Measurements from ENCODE around the gene BCAS3. TPM values are rescaled to one million over a fixed set of nuclear protein-coding genes. Genes with fewer than 3 reads are reported as not detected.
A peak's percentile ranks its signal among the peaks of the same experiment; 100 is the strongest.

BCAS3 gene
- total RNA-seq, 1 experiment from 2014 or later = 11.4 TPM

DNA sequence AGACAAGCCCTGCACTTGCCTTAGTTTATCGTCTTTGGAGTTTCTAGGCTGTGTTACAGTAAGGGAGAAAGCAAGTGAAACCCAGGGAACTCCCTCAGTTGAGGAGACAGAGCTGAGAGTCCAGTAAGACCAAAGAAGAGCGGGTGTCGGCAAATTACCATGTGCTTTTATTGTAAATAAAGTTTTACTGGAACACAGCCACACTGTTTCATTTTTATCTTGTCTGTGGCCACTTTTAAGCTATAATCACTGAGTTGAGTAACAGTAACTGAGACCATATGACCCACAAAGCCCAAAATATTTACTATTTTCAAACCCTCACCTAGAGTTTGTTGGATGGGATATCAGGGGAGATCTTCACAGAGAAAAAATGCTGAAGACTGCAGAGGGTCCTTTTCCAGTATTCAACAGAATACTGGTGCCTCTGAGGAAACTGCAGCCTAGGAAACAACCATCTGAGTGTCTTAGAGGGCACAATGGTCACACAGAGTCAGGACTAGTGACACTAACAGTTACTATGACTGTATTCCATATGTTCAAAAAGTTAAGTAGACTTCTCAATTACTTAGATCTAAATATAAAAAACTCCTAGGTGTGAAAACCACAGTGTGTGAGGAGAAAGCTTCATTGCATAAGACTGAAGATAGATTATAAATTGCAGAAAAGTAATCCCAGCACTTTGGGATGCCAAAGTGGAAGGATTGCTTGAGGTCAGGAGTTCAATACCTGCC lies 370.9 kb downstream of the BCAS3 start:
- DNase-seq = no peak
- Histone ChIP-seq H3K36me3 (replicated peaks; ENCODE audit: control insufficient read depth, insufficient read depth, low read length) (no peaks in the 10 kb centered on the region), H3K27me3 (ENCODE audit: control insufficient read depth, insufficient read depth, low read length) (no peaks in the 10 kb centered on the region)

DNA sequence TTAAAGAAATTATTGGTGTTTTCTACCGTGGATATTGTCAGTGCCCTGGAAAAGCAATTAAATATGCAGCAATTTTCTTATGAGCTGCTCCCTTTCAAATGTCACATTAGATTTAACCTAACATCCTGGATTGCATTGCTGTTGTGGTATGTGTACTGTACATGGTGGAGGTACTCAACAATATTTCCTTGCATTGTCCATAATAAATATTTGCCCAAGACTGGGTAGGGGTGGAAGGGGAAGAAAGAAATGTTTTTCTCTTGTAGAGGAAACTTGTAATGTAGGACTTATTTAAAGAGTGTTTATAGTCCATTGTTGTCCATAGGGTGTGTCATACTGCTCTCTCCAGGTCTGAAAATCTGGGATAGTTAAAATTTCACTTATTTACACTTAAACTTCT lies 375.8 kb downstream of the BCAS3 start:
- H3K4me3 ChIP-seq (ENCODE audit: insufficient read depth, low read depth, low read length) = no peak overlapping the region
- no peaks in the 10 kb centered on the region for H3K27me3 ChIP-seq (ENCODE audit: control insufficient read depth, insufficient read depth, low read length)
- no peaks in the 10 kb centered on the region for H3K36me3 ChIP-seq (replicated peaks; ENCODE audit: control insufficient read depth, insufficient read depth, low read length)
- no peak for DNase-seq

More for the DNA sequence above, 370.9 kb downstream of the BCAS3 start:
- H3K4me3 ChIP-seq (ENCODE audit: insufficient read depth, low read depth, low read length) = no peak overlapping the region

DNA sequence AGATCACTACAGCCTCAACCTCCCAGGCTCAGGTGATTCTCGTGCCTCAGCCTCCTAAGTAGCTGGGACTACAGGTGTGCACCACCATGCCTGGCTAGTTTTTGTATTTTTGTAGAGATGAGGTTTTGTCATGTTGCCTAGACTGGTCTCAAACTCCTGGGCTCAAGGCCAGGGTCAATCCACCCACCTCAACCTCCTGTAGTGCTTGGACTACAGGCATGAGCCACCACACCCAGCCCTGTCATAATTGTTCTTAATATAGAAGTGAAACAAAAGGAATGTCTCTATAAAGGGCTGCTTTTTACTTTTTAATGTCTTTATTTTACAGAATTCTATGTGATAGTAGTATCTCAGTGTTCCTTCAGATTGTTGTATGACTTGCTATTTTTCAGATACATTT lies 376.8 kb downstream of the BCAS3 start:
- no peaks in the 10 kb centered on the region for H3K27me3 ChIP-seq (ENCODE audit: control insufficient read depth, insufficient read depth, low read length)

DNA sequence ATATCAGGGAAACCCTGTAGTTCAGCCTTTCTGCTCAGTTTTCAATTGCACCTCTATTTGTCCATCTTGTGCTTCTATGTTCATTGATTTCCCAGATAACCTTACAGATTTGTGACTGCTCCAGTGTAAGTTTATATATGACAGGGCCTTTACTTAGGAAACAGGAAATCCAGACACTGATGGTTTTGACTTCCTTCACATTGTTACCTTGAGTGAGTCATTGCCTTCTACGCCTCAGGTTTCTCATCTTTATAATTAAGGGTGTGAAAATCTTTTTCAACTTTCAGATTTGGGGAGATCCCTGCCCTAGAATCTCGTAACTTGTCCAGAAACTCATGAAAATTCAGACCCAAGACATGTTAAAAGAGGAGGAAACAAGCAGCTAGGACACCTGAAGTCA lies 379.6 kb downstream of the BCAS3 start:
- Histone ChIP-seq H3K4me3 (ENCODE audit: insufficient read depth, low read depth, low read length) (no peak overlapping the region), H3K36me3 (replicated peaks; ENCODE audit: control insufficient read depth, insufficient read depth, low read length) (no peaks in the 10 kb centered on the region), H3K27me3 (ENCODE audit: control insufficient read depth, insufficient read depth, low read length) (no peaks in the 10 kb centered on the region)
- no peak for DNase-seq

More for the DNA sequence above, 376.8 kb downstream of the BCAS3 start:
- no peak for DNase-seq
- no peaks in the 10 kb centered on the region for H3K36me3 ChIP-seq (replicated peaks; ENCODE audit: control insufficient read depth, insufficient read depth, low read length)
- H3K4me3 ChIP-seq (ENCODE audit: insufficient read depth, low read depth, low read length) = no peak overlapping the region

DNA sequence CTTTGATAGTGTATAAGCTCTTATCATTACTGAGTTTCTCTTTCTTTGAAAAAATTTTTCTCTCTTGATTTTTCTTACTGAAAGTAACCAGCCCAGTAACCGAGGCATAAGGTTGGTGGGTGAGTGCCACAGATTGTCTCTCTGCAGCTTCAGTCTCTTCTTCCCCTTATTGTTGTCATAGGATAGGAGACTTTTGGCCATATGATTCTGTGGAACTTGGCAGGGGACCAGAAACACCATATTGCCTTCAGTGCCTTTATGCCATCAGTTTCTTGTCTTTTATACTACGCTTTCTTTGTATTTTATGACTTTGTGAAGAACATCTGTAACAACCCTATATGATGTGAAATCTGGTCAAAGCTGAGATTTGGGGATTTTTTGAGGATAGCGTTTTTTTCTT lies 380.4 kb downstream of the BCAS3 start:
- no peaks in the 10 kb centered on the region for H3K27me3 ChIP-seq (ENCODE audit: control insufficient read depth, insufficient read depth, low read length)
- no peak for DNase-seq
- H3K36me3 ChIP-seq (replicated peaks; ENCODE audit: control insufficient read depth, insufficient read depth, low read length) = no peaks in the 10 kb centered on the region
- H3K4me3 ChIP-seq (ENCODE audit: insufficient read depth, low read depth, low read length) = no peak overlapping the region

DNA sequence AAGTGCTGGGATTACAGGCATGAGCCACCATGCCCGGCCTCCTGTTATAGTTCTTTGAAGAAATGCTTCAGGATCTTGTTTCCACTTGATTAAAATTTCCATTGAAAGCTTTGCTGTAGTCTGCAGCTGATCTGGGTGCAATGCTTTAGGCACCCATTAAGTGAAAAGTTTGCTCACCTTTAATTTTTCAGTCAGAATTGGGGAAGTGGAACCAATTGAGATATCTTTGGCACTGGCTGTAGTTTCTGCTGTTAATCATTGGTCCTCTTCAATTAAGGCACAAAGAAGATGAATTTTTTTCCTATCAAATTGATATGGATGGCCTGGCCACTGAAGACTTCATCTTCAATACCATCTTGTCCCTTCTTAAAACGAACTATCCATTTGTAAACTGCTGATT lies 385.9 kb downstream of the BCAS3 start:
- H3K4me3 ChIP-seq (ENCODE audit: insufficient read depth, low read depth, low read length) = no peak overlapping the region
- no peak for DNase-seq
- H3K36me3 ChIP-seq (replicated peaks; ENCODE audit: control insufficient read depth, insufficient read depth, low read length) = no peaks in the 10 kb centered on the region
- H3K27me3 ChIP-seq (ENCODE audit: control insufficient read depth, insufficient read depth, low read length) = no peaks in the 10 kb centered on the region

DNA sequence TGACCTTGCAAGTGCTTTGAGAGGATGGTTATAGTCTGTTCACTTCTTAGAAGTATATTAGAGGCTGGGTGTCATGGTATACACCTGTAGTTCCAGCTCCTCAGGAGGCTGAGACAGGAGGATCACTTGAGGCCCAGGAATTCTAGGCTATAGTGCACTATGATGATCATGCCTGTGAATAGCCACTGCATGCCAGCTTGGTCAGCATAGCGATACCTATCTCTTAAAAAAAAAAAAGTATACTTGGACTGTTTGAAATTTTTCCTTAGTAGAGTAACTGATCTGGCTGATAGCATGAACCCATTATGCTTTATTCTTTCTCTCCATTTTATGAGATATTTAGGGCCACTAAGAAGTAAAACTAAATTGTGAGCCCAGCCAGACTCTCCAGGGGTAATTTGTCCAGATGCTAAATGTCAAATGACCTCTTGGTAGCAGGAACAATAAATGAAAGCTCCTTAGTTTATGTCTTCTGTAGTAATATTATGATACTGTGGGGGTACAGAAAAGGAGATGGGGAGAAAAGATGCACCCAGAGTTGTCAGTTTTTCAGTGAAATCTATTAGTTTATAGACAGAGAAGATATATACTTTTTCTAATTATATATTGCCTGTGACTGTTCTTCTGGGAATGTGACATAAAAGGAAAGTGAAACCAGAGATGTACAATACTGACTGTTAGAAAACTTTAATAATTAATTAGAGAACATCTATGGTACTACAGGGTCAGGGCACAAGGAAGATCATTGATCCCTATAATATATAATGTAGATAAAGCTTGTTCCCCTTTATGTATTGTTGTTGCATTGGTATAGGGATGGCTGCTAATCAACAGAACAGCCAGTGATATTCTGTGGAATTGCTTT lies 386.7 kb downstream of the BCAS3 start:
- DNase-seq = no peak
- Histone ChIP-seq H3K4me3 (ENCODE audit: insufficient read depth, low read depth, low read length) (no peak overlapping the region), H3K36me3 (replicated peaks; ENCODE audit: control insufficient read depth, insufficient read depth, low read length) (no peaks in the 10 kb centered on the region), H3K27me3 (ENCODE audit: control insufficient read depth, insufficient read depth, low read length) (no peaks in the 10 kb centered on the region)

DNA sequence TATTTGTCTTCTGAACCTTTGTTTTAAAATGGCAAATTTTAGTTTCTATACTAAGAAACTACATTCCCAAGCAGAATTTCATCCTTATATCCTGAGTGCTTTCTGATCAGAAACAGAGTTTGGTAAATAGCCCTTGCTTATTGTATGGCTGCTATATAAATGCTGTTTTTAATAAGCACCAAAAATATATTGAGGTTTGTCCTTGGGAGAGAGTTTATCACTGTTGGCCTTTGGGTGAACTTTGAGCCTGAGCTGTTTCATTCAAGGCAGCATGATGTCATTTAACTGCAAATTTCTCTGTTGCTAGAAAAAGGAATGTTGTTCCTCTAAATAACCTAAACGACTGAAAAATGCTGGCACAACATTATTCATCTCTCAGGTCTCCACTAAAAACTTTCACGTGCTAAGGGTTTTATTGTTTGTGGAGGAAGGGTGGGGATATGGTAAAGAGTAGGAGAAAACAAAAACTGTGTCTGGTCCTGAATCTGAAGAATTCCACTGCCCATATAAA lies 387.7 kb downstream of the BCAS3 start:
- Histone ChIP-seq H3K27me3 (ENCODE audit: control insufficient read depth, insufficient read depth, low read length) (no peaks in the 10 kb centered on the region), H3K36me3 (replicated peaks; ENCODE audit: control insufficient read depth, insufficient read depth, low read length) (no peaks in the 10 kb centered on the region), H3K4me3 (ENCODE audit: insufficient read depth, low read depth, low read length) (no peak overlapping the region)
- DNase-seq = peak; percentile 12

DNA sequence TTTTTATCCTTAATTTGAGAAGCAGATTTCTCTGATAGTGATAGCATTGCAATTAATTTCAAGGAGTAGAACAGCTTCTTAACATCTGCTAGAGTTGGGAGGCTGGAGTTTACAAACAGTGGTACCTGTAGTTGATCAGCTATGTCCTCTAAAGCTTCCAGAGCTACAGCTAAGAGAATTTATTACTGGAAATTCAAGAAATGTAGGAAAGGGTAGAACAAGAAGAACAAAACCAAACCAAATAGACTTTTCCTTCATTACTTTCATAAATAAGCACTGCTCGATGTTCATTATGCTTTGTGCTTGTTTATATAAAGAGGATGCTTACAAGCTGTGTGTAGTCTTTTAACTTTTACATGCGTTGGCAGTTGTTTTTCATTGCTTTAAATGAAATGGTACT lies 388.4 kb downstream of the BCAS3 start:
- no peaks in the 10 kb centered on the region for H3K27me3 ChIP-seq (ENCODE audit: control insufficient read depth, insufficient read depth, low read length)
- no peaks in the 10 kb centered on the region for H3K36me3 ChIP-seq (replicated peaks; ENCODE audit: control insufficient read depth, insufficient read depth, low read length)
- H3K4me3 ChIP-seq (ENCODE audit: insufficient read depth, low read depth, low read length) = no peak overlapping the region
- no peak for DNase-seq

DNA sequence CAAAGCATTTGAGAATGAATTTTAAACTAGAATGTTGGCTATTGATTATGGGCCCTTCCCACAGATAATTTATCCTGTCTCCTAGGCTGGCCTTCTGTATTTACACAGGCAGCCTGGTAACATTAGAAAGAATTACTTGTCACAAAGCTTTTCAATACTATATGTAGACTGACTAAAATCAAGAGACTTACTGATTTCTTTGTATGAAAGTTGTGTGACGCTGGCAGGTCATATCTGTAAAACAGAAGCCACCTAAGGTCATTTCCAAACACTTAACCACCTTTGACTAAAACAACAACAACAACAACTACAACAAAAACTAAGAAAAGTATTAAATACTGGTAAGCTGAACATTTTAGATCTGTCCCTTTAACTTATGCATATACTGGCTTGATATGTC lies 393.0 kb downstream of the BCAS3 start:
- DNase-seq = no peak
- no peaks in the 10 kb centered on the region for H3K27me3 ChIP-seq (ENCODE audit: control insufficient read depth, insufficient read depth, low read length)
- H3K36me3 ChIP-seq (replicated peaks; ENCODE audit: control insufficient read depth, insufficient read depth, low read length) = no peaks in the 10 kb centered on the region
- no peak overlapping the region for H3K4me3 ChIP-seq (ENCODE audit: insufficient read depth, low read depth, low read length)

DNA sequence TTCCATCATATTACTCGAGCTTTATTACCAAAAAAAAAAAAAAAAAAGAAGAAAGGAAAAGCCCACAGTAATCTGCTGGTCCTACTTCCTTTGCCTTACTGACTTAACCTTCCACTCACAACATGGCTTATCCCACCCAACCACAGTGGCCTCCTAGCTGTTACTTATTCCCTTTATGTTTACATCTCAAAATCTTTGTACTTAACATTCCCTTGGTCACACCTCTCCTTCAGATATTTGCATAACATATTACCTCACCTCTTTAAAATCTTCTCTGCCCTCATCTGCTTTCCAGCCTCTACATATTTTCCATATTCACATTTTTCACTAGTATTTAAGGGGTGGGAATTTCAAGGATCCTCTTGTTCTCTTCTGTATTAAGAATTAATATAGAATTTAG lies 395.0 kb downstream of the BCAS3 start:
- H3K27me3 ChIP-seq (ENCODE audit: control insufficient read depth, insufficient read depth, low read length) = no peaks in the 10 kb centered on the region
- DNase-seq = no peak
- H3K36me3 ChIP-seq (replicated peaks; ENCODE audit: control insufficient read depth, insufficient read depth, low read length) = no peaks in the 10 kb centered on the region

DNA sequence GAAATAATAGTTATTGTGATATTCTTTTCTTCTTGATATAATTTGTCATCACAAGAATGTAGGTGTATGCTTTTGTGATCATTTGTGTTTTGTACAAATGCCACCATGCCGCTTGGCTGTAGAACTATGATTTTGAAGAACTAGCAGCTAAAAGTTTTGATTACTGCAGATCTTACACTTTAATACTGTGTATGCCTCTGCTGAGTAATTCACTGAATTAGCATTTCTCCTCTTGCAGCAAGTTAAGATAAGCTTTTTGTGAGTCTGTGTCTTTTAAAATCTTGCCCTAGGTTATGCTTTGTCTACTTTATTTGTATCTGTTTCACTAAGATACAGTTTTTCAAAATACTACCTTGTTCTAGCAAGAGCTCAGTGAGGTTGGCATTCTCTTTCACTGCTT lies 395.5 kb downstream of the BCAS3 start:
- DNase-seq = no peak

More for the DNA sequence above, 395.0 kb downstream of the BCAS3 start:
- no peak overlapping the region for H3K4me3 ChIP-seq (ENCODE audit: insufficient read depth, low read depth, low read length)

DNA sequence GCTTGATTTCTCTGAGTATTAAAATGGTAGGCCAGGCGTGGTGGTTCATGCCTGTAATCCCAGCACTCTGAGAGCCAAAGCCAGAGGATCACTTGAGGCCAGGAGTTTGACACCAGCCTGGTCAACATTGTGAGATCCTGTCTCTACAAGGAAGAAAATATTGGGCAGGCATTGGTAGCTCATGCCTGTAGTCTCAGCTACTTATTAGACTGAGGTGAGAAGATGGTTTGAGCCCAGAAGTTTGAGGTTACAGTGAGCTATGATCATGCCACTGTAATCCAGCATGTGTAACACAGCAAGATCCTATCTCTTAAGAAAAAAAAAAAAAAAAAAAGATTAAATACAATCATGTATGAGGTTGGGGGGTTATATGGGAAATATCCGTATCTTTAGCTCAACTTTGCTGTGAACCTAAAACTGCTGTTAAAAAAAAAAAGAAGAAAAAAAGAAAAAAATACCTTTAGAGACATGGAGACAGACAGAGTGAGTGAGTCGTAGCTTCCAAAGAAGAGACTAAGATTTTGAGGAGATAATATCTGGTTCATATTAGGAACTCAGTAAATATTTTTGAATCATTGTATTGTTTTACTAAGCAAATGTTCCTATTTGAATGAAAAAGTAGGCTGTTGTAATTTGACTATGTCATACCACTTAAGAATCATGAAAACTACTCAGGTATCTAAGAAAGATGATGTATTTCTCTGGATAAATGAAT lies 396.3 kb downstream of the BCAS3 start:
- DNase-seq = no peak
- no peak overlapping the region for H3K4me3 ChIP-seq (ENCODE audit: insufficient read depth, low read depth, low read length)
- H3K27me3 ChIP-seq (ENCODE audit: control insufficient read depth, insufficient read depth, low read length) = no peaks in the 10 kb centered on the region
- H3K36me3 ChIP-seq (replicated peaks; ENCODE audit: control insufficient read depth, insufficient read depth, low read length) = no peaks in the 10 kb centered on the region

More for the DNA sequence above, 395.5 kb downstream of the BCAS3 start:
- Histone ChIP-seq H3K27me3 (ENCODE audit: control insufficient read depth, insufficient read depth, low read length) (no peaks in the 10 kb centered on the region), H3K4me3 (ENCODE audit: insufficient read depth, low read depth, low read length) (no peak overlapping the region), H3K36me3 (replicated peaks; ENCODE audit: control insufficient read depth, insufficient read depth, low read length) (no peaks in the 10 kb centered on the region)

DNA sequence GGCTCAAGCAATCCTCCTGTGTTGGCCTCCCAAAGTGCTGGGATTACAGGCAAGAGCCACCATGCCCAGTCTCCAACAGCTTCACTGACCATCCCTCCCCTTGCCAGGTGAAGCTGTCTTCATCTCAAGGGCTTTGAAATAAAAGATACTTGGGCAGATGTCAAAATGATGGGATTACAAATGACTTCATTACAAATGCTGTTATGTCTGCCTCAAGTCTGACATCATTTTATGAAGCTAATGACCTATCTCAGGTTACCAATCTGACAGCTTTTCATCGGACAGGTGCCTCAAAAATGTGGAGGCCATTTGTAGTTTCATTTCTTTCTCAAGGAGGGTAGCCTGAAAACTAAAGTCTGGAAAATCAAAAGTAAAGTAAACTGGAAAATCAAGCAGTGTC lies 398.3 kb downstream of the BCAS3 start:
- no peaks in the 10 kb centered on the region for H3K36me3 ChIP-seq (replicated peaks; ENCODE audit: control insufficient read depth, insufficient read depth, low read length)

More for the DNA sequence above, 398.3 kb downstream of the BCAS3 start:
- no peak for DNase-seq
- no peaks in the 10 kb centered on the region for H3K27me3 ChIP-seq (ENCODE audit: control insufficient read depth, insufficient read depth, low read length)
- no peak overlapping the region for H3K4me3 ChIP-seq (ENCODE audit: insufficient read depth, low read depth, low read length)
